Left lung (tissue), 10 donors: ENCODE data around the gene GNB1L. TPM values are rescaled to one million over a fixed set of nuclear protein-coding genes. Genes with fewer than 3 reads are reported as not detected.

Experiments
- ATAC-seq: fragments of 200-7000 bp; cut with Tn5 transposase; one replicate; pipeline ENCODE4 v1.9.1; 2020; ENCODE audit warnings: moderate library complexity
- DNase-seq, 4 donors: peaks; one replicate each; pipeline ENCODE4 v3.0.0-alpha.2; 2013 to 2020
- H3K27ac ChIP-seq, 2 donors: fragments of 200-600 bp; sonication (generic) in 1 of 2; one replicate each; pipeline versions ENCODE4 v1.5.0 to v1.8.0; 2020 to 2021
- H3K27me3 ChIP-seq, 2 donors: fragments of 200-600 bp; sonication (generic) in 1 of 2; one replicate each; pipeline versions ENCODE4 v1.5.0 to v1.8.0; 2020 to 2021
- H3K36me3 ChIP-seq, 2 donors: fragments of 200-600 bp; sonication (generic) in 1 of 2; one replicate each; pipeline versions ENCODE4 v1.5.0 to v1.8.0; 2020 to 2021
- H3K4me1 ChIP-seq, 2 donors: fragments of 200-600 bp; one replicate each; pipeline ENCODE4 v1.8.0; 2021
- H3K4me3 ChIP-seq, 2 donors: fragments of 200-600 bp; sonication (generic) in 1 of 2; one replicate each; pipeline versions ENCODE4 v1.5.0 to v1.8.0; 2020 to 2021; ENCODE audit warnings: mild to moderate bottlenecking in 1 of 2
- H3K9me3 ChIP-seq, 2 donors: fragments of 200-600 bp; sonication (generic) in 1 of 2; one replicate each; pipeline versions ENCODE4 v1.5.0 to v1.8.0; 2020 to 2021
- intact Hi-C, 2 donors: fragments of 100-400 bp; cut with DNase I; formaldehyde crosslinking; loops; one replicate each; pipeline versions ENCODE4 v1.11.2 to v1.14.2; 2022
- polyA plus RNA-seq, 6 donors: library from polyadenylated mRNA; unstranded; fragments of 120-200 nt; gene quantifications; one replicate each; pipeline ENCODE4 v1.2.1, GENCODE V29; 2013; ENCODE audit not compliant: insufficient read length in 6 of 6
- total RNA-seq, 2 donors: library from RNA; stranded (reverse); fragmentation: NEBNext Ultra II Directional; extraction: Animal tissue kit (Norgen Biotek cat#: 25700); gene quantifications; one replicate each; pipeline ENCODE4 v1.2.1, GENCODE V29; 2021
- TF ChIP-seq, protein P1 (sequence below), 2 donors: fragments of 200-600 bp; sonication (generic) in 1 of 2; IDR thresholded peaks; one replicate each; pipeline versions ENCODE4 v1.5.0 to v1.8.0; 2021; ENCODE audit warnings: antibody characterized with exemption in 2 of 2
- donor health status: DM: no; HTN: yes; CAD: no.
- donor health status: DM: no; HTN: no; CAD: no.

The GNB1L gene
- total and polyA plus RNA-seq, 8 donors: 4.3 to 7.9 (median 5.5) TPM

DNA sequence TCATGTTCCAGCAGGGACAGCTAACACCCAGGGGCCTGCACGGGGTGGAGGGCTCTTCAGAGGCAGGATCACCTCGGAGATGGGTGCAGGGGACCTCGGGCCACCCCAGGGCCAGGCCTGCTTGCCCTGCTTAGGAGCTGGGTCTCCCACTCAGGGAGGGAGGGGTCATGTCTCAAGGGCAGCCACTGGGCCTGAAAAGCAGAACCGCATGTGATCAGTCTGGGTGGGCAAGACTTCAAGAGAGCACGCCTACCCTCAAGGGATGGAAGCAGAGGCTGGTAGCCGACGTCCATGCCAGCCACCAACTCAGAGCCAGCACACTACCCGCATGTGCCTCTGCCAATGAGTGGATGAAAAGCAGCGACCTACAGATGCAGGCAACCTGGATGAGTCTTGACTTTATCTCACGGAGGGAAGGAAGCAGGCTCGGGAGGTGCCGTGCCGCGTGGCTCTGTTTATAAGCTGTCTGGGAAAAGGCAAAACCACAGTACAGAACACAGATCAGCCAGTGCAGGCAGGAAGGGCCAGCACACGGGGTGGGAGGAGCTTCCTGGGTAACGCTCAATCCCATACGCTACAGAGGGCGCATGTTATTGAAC is 78.1 kb downstream of the GNB1L start:
- intact Hi-C loops: no loop called here
- ATAC-seq (peak; percentile 45), DNase-seq (peak in 1 of 4 donors; percentile 57)
- H3K27ac ChIP-seq: no peak overlapping the region
- no peaks in the 10 kb centered on the region for H3K36me3 ChIP-seq
- TF ChIP-seq, protein P1, sequence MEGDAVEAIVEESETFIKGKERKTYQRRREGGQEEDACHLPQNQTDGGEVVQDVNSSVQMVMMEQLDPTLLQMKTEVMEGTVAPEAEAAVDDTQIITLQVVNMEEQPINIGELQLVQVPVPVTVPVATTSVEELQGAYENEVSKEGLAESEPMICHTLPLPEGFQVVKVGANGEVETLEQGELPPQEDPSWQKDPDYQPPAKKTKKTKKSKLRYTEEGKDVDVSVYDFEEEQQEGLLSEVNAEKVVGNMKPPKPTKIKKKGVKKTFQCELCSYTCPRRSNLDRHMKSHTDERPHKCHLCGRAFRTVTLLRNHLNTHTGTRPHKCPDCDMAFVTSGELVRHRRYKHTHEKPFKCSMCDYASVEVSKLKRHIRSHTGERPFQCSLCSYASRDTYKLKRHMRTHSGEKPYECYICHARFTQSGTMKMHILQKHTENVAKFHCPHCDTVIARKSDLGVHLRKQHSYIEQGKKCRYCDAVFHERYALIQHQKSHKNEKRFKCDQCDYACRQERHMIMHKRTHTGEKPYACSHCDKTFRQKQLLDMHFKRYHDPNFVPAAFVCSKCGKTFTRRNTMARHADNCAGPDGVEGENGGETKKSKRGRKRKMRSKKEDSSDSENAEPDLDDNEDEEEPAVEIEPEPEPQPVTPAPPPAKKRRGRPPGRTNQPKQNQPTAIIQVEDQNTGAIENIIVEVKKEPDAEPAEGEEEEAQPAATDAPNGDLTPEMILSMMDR (IDR thresholded peaks at IDR 0.05): no peak
- no peaks in the 10 kb centered on the region for H3K4me1 ChIP-seq
- H3K9me3 ChIP-seq: no peaks in the 10 kb centered on the region
- peaks cover 0 to 79% of the 10 kb centered on the region in 2 donors for H3K27me3 ChIP-seq
- no peak overlapping the region for H3K4me3 ChIP-seq

DNA sequence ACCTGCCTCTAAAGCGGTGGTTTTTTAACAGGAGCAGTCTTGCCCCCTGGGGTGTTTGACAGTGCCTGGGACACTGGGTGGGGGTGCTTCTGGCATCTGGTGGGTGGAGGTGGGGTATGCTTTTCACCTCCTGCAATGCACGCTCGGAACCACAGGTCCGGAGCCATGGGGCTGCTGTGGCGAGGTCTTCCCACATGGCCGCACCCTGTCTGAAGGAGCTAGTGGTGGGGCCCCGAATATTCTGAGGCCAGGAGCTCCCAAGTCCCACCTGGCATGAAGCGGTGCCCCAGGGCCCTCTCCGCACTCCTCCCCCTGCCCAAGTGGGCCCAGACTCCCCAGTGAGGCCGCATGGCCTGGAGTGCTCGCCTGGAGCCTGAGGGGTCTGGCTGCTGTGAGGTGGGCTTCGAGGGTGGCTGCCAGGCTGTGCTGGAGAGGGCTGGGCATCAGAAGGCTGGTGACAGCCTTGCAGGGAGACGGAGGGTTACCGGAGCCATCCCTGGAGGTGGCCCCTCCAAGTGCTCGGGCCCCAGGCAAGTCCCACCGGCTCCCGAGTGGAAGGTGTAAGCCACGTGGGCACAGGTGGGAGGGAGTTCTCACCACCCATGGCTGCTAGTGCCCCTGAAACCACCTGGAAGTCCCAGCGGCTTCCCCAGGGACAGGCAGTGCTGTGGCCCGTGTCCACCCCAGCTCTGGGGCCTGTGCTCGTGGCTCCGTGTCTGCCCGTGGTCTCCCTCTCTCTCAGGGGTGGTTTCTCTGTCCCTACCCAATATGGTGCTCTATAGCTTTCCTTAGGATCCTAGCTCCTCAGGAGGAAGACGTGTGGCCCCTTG is 79.0 kb downstream of the GNB1L start:
- DNase-seq: peak in 1 of 4 donors; percentile 47
- intact Hi-C loops: no loop called here
- TF ChIP-seq, protein P1 (IDR thresholded peaks at IDR 0.05): no peak
- H3K36me3 ChIP-seq: no peaks in the 10 kb centered on the region
- H3K9me3 ChIP-seq: no peaks in the 10 kb centered on the region
- no peaks in the 10 kb centered on the region for H3K4me1 ChIP-seq
- H3K27me3 ChIP-seq: peaks cover 0 to 81% of the 10 kb centered on the region in 2 donors
- no peak for ATAC-seq
- H3K27ac ChIP-seq: no peak overlapping the region
- H3K4me3 ChIP-seq: no peak overlapping the region

GRCh38 chr22:19774628-19775027 is 80.0 kb downstream of the GNB1L start:
- H3K4me3 ChIP-seq: no peak overlapping the region
- intact Hi-C loops: no loop called here
- DNase-seq: no peak
- no peak for ATAC-seq
- no peaks in the 10 kb centered on the region for H3K9me3 ChIP-seq
- H3K27ac ChIP-seq: no peak overlapping the region
- H3K27me3 ChIP-seq: peaks cover 6 to 92% of the 10 kb centered on the region in 2 donors
- TF ChIP-seq, protein P1 (IDR thresholded peaks at IDR 0.05): no peak
- H3K36me3 ChIP-seq: no peaks in the 10 kb centered on the region
- H3K4me1 ChIP-seq: no peaks in the 10 kb centered on the region

DNA sequence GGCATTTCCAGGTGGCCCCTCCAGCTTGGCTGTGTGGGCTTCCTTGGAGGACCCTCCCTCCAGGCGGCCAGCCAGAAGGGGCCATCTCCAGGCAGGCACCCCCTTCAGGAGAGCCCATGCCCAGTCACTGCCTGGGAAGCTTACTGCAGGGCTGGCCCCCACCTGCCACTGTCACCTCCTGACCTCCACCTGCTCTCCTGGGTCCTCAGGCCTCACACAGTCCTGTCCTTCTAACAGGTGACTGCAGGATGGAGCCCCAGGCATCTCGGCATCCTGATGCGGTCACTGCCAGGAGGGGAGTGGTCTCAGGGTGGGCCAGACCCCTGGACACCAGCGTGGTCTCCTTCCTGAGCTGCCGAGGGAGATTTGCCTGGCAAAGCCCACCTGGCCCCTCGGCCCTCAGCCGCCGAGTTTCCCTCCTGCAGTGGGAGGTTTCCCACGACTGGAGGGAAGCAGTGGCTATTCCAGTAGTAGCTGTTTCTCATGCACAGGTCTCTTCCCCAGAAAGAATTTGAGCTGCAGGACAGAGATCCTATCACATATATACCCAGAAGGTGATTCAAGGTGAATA is 81.1 kb downstream of the GNB1L start:
- TF ChIP-seq, protein P1 (IDR thresholded peaks at IDR 0.05): no peak
- Histone ChIP-seq H3K9me3 (no peaks in the 10 kb centered on the region), H3K27me3 (peaks cover 16 to 95% of the 10 kb centered on the region in 2 donors), H3K4me1 (peaks cover 0 to under 1% of the 10 kb centered on the region in 2 donors), H3K36me3 (no peaks in the 10 kb centered on the region), H3K4me3 (no peak overlapping the region), H3K27ac (no peak overlapping the region)
- intact Hi-C loops: no loop called here
- ATAC-seq: no peak
- DNase-seq: peak in 1 of 4 donors; percentile 48
